OCI-LY1 (cell line): ENCODE measurements around the gene DEFB121.
"Not testable (repeated sequence)": the region's sequence is repeated elsewhere in the genome, so short reads cannot be mapped to it uniquely, and the experiment has no call there.

Experiments
- H2AFZ ChIP-seq: fragments of 200-600 bp; sonication (generic), shearing (Covaris generic); 2 replicates; pipeline ENCODE4 v1.6.0; 2014; ENCODE audit warnings: antibody characterized with exemption, mild to moderate bottlenecking, low read length
- H3F3A ChIP-seq: fragments of 200-600 bp; sonication (generic), shearing (Covaris generic); 2 replicates; pipeline ENCODE4 v1.6.0; 2014; ENCODE audit warnings: mild to moderate bottlenecking, antibody characterized with exemption, low read length, moderate library complexity; ENCODE audit not compliant: insufficient read depth
- H3K27ac ChIP-seq: fragments of 200-600 bp; sonication (generic); 2 replicates; pipeline ENCODE4 v1.5.1; 2014; ENCODE audit warnings: low read length, mixed run types, mild to moderate bottlenecking, low read depth; ENCODE audit not compliant: poor library complexity, severe bottlenecking
- H3K27me3 ChIP-seq: fragments of 200-600 bp; sonication (generic); 2 replicates; pipeline ENCODE4 v1.6.0; 2014; ENCODE audit warnings: antibody characterized with exemption, mild to moderate bottlenecking, low read length, moderate library complexity; ENCODE audit not compliant: insufficient read depth
- H3K36me3 ChIP-seq: fragments of 200-600 bp; sonication (generic); 2 replicates; pipeline ENCODE4 v1.6.1; 2014; ENCODE audit warnings: mild to moderate bottlenecking, antibody characterized with exemption, low read length, moderate library complexity, mixed read lengths; ENCODE audit not compliant: insufficient read depth
- H3K4me1 ChIP-seq: fragments of 200-600 bp; sonication (generic); 2 replicates; pipeline ENCODE4 v1.5.1; 2014; ENCODE audit warnings: mild to moderate bottlenecking, low read length, moderate library complexity; ENCODE audit not compliant: insufficient read depth, severe bottlenecking
- H3K4me2 ChIP-seq: fragments of 200-600 bp; sonication (generic), shearing (Covaris generic); 2 replicates; pipeline ENCODE4 v1.6.1; 2014; ENCODE audit warnings: low read length
- H3K4me3 ChIP-seq: fragments of 200-600 bp; sonication (generic); 2 replicates; pipeline ENCODE4 v1.5.1; 2014; ENCODE audit warnings: low read length, low read depth, mild to moderate bottlenecking, mixed read lengths; ENCODE audit not compliant: poor library complexity, severe bottlenecking
- H3K79me2 ChIP-seq: fragments of 200-600 bp; shearing (Covaris generic); 2 replicates; pipeline ENCODE4 v1.6.1; 2016; ENCODE audit warnings: mixed run types, low read length, mixed read lengths; ENCODE audit not compliant: insufficient read depth
- H3K9ac ChIP-seq: fragments of 200-600 bp; sonication (generic), shearing (Covaris generic); 2 replicates; pipeline ENCODE4 v1.6.1; 2014; ENCODE audit warnings: mild to moderate bottlenecking, low read length, mixed read lengths
- H3K9me2 ChIP-seq: fragments of 200-600 bp; sonication (generic), shearing (Covaris generic); 2 replicates; pipeline ENCODE4 v1.6.1; 2014; ENCODE audit warnings: low read depth, mild to moderate bottlenecking, low read length, mixed read lengths
- H3K9me3 ChIP-seq: fragments of 200-600 bp; shearing (Covaris generic); 2 replicates; pipeline ENCODE4 v1.6.1; 2014; ENCODE audit warnings: low read length, mixed read lengths
- H4K20me1 ChIP-seq: fragments of 200-600 bp; sonication (generic), shearing (Covaris generic); 2 replicates; pipeline ENCODE4 v1.6.0; 2016; ENCODE audit warnings: mild to moderate bottlenecking, low read length; ENCODE audit not compliant: insufficient read depth
- CTCF ChIP-seq: fragments of 200-600 bp; sonication (generic), shearing (Covaris generic); IDR thresholded peaks from 2 replicates; pipeline ENCODE4 v1.5.1; 2017; ENCODE audit warnings: mild to moderate bottlenecking, antibody characterized with exemption, low read length, moderate library complexity, mixed read lengths
- EZH2 ChIP-seq: fragments of 200-600 bp; sonication (generic), shearing (Covaris generic); IDR thresholded peaks from 2 replicates; pipeline ENCODE4 v1.8.0; 2017; ENCODE audit warnings: borderline replicate concordance, mixed run types, mild to moderate bottlenecking, antibody characterized with exemption, low read length, moderate library complexity, mixed read lengths

DEFB121 gene

GRCh38 chr20:31368301-31368700 is 37.7 kb downstream of the DEFB121 start, which contains the start of gene DEFB118:
Gene DEFB118 (plus strand): TSS chr20:31368601. CDS start chr20:31368651, 50 bp downstream.
- Histone ChIP-seq H3K36me3 (no peaks in the 10 kb centered on the region; the same call in 1 of the 2 replicates), H4K20me1 (no peaks in the 10 kb centered on the region), H3K9ac (no peak within 1 kb of the TSS), H3K9me3 (no peaks in the 10 kb centered on the region), H3K4me2 (no peak within 1 kb of the TSS), H3K79me2 (no peaks in the 10 kb centered on the region), H3K9me2 (no peaks in the 10 kb centered on the region), H3K27me3 (no peaks in the 10 kb centered on the region), H3K4me3 (no peak within 1 kb of the TSS), H3K4me1 (no peaks in the 10 kb centered on the region), H2AFZ (no peak within 1 kb of the TSS), H3K27ac (no peak within 1 kb of the TSS), H3F3A (no peaks in the 10 kb centered on the region)
- TF ChIP-seq EZH2 (no peak), CTCF (no peak)

- H3K4me1 ChIP-seq, H3K79me2 ChIP-seq, H2AFZ ChIP-seq, H3K36me3 ChIP-seq, H3K9me3 ChIP-seq, H3K4me2 ChIP-seq, H3K4me3 ChIP-seq, H3K27me3 ChIP-seq, H3K9ac ChIP-seq, H3K27ac ChIP-seq, H3K9me2 ChIP-seq, H4K20me1 ChIP-seq, H3F3A ChIP-seq: not testable (repeated sequence)
Observed at GRCh38 chr20:31364272-31364671, 41.7 kb downstream of the DEFB121 start.

GRCh38 chr20:31363295-31363694 is 42.7 kb downstream of the DEFB121 start:
- Histone ChIP-seq H3K4me1 (no peaks in the 10 kb centered on the region), H3K9me3 (no peaks in the 10 kb centered on the region)

More at GRCh38 chr20:31363295-31363694, 42.7 kb downstream of the DEFB121 start:
- no peak overlapping the region for H2AFZ ChIP-seq
- H3K27ac ChIP-seq, result no peak overlapping the region
- no peak overlapping the region for H3K4me2 ChIP-seq
- H3K9ac ChIP-seq, result no peak overlapping the region
- no peaks in the 10 kb centered on the region for H3K79me2 ChIP-seq
- H4K20me1 ChIP-seq, result no peaks in the 10 kb centered on the region
- H3K4me3 ChIP-seq, result no peak overlapping the region
- H3F3A ChIP-seq, result no peaks in the 10 kb centered on the region
- H3K9me2 ChIP-seq, result no peaks in the 10 kb centered on the region
- H3K27me3 ChIP-seq, result no peaks in the 10 kb centered on the region
- no peaks in the 10 kb centered on the region; the same call in 1 of the 2 replicates for H3K36me3 ChIP-seq
- TF ChIP-seq CTCF, result no peak
- no peak for TF ChIP-seq EZH2
